Stimulated activated CD4-positive, alpha-beta T cell treated with anti-CD3 and anti-CD28 coated beads, Interleukin-2, amount 100 ng/mL, for 48 hours (primary cell): ENCODE measurements around the gene SORT1.
"Not testable (repeated sequence)": the region's sequence is repeated elsewhere in the genome, so short reads cannot be mapped to it uniquely, and the experiment has no call there.

ENCODE experiments used
- DNase-seq, 2 donors: peaks; one replicate each; pipeline ENCODE4 v3.0.0-alpha.2; 2020

The SORT1 gene

DNA sequence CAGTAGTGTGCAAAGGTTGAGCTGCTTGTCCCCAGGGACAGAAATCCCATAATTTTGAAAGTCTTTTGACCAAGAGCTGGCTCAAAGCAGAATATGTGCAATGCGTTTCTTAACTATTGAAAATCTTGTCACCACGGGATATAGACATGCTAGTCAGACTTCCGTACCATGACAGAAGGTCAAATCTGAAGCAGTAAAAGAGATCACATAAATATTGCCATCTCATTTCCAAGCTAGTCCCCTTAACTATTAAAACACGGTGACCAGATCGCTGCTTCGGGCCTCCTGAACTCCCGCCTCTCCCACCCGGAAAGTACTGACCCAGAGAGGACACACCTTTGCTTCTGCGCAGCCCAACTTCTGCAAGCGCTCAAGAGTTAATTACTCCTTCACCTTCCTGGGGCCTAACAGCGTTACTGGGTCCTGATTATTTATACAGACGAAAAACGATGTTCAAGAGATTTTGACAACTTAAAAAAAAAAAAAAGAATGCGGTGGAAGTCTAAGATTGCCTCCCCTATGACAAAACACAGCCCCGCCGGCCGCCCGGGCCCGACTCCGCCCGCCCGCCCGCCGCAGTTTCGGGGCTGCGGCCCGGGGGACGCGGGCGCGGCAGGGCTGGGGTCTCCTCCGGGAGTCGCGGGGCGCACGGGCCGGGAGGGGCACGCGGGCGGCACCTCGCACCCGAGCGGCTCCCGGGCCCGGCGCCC, 692 bp downstream of the SORT1 start:
- no peak for DNase-seq

DNA sequence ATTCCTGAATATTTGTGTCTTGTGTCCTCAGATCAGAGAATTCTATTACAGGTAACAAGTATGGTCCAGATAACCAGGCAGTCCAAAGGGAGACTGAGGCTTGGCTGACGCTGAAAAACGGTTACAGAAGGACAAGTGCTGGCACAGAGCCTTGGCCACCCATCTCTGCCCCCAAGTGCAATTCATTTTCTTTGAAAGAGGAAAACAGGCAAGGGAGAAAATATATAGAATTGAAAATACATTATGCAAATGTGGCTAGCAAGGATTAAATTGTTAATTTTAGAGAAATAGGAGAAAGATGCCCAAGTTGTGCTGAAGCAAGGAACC, 1.2 kb downstream of the SORT1 start:
- no peak for DNase-seq

GRCh38 chr1:109395602-109396512, 1.9 kb downstream of the SORT1 start:
- no peak for DNase-seq

- not testable (repeated sequence) for DNase-seq
Observed at GRCh38 chr1:109395282-109395599, 2.5 kb downstream of the SORT1 start.

- DNase-seq = no peak
Observed at GRCh38 chr1:109394591-109395281, 3.0 kb downstream of the SORT1 start.

GRCh38 chr1:109393617-109394233, 4.0 kb downstream of the SORT1 start:
- no peak for DNase-seq

DNA sequence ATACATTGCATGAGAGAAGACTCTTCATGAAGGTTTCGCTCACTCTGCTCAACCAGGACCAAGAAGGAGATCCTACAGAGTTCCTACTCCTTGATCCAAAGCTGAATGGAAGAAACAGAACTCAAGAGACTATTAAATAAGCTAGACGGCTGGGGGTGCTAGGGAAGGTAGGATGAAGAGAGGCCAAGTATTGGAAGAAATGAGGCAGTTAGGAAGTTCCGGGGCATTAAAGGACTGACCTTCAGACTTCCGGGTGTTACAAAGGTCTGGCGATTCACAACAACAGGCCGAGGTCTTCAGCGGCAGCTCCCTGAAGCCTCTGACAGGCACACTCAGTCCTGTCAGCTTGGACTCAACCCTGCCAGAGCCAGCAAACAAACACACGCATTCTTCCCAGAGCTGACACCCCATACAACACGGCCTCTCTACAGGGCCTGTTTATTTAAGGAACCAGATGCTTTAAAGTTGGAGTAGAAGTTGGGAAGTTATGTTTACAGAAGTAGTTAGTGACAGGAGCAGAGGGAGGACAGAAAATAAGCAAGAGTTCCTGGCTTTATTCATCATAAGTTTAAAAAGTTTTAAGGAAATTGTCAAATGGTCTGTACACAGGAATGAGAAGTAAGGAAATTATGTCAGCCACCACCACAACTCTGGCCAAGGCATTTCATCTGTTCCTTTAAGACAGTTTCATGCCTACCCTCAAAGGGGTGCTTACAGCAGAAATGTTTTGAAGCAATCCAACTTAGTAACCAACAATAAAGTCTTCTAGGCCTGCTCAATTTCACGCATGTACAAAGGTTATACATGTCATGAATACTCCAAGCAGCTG, 4.7 kb downstream of the SORT1 start:
- no peak for DNase-seq

GRCh38 chr1:109392037-109392787, 5.5 kb downstream of the SORT1 start:
- DNase-seq = no peak

- no peak for DNase-seq
Observed at GRCh38 chr1:109391626-109392025, 6.1 kb downstream of the SORT1 start.

GRCh38 chr1:109391157-109391556, 6.6 kb downstream of the SORT1 start:
- no peak for DNase-seq

GRCh38 chr1:109389638-109390341, 7.9 kb downstream of the SORT1 start:
- DNase-seq = no peak

GRCh38 chr1:109388884-109389637, 8.7 kb downstream of the SORT1 start:
- DNase-seq = no peak

DNA sequence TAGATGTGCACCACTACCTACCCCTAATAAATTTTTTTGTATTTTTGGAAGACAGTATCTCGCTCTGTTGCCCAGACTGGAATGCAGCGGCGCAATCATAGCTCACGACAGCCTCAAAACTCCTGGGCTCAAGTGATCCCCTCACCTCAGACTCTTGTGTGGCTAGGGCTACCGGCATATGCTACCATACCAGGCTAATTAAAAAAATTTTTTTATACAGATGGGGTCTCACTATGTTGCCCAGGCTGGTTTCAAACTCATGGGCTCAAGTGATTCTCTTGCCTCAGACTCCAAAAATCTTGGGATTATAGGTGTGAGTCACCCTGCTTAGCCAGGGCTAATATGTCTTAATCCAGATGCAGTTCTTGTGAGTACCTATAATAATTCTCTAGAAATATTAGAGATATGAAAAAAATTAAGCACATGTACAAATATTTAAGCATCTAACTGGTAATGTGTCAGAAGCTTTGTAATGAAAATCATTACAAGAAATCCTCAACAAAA, 9.5 kb downstream of the SORT1 start:
- DNase-seq = no peak

GRCh38 chr1:109386054-109386717, 11.5 kb downstream of the SORT1 start:
- DNase-seq = no peak

DNA sequence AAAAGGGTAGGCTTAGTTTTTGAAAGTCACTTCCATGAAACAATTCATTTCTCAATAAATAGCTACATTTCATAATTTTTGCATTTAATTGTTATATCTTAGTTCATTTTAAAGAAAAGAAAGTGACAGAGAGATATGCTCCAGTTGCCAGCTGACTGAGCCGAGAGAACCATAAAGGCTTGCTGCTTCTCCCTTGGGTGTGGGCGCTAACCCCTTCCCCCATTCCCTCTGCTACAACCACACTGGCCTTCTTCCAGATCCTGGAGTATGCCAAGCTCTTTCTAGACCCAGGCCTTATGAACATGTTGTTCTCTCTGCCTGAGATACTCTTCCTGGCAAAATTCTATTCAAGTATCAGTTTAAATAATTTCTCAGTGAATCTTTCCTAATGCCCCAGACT, 12.3 kb downstream of the SORT1 start:
- no peak for DNase-seq

- DNase-seq = no peak
Observed at GRCh38 chr1:109383854-109384253, 13.9 kb downstream of the SORT1 start.

- DNase-seq = no peak
Observed at GRCh38 chr1:109383087-109383779, 14.5 kb downstream of the SORT1 start.

DNA sequence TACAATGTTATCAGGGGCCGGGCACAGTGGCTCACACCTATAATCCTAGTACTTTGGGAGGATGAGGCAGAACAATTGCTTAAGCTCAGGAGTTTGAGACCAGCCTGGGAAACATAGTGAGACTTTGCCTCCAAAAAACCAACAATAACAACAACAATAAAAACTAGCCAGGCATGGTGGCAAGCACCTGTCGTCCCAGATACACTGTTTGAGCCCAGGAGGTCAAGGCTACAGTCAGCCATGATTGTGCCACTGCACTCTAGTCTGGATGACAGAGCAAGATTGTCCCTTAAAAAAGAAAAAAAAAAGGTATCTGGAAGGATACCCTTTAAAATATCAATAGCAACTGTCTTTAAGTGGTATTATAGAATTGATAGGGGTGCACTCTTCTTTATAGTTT, 16.1 kb downstream of the SORT1 start:
- DNase-seq = no peak

- DNase-seq = no peak
Observed at GRCh38 chr1:109379907-109380306, 17.8 kb downstream of the SORT1 start.
